ENCODE data around the gene NXPE1. TPM values are rescaled to one million over a fixed set of nuclear protein-coding genes. Genes with fewer than 3 reads are reported as not detected.

NXPE1 gene
- polyA plus RNA-seq, 1 of the 3 experiments (the other 2 are of a cell fraction) = not detected

DNA sequence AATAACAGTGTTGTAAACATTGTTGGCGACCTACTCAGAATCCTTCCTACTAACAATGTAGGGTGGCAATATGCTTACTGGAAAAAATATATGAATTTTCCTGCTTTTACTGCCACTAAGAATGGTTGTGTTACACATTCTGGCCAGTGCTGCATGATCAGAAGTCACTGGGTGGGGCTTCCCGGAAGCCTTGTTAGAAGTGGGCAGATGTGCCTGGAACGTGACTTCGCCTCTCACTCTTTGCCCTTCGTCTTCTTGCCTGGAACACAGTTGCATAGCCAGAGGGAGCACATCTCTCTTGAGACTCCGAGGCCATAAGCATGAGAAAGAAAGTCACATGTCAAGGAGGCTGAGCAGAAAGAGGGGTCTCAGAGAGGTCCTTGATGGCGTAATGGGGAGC lies 48.6 kb downstream of the NXPE1 start (continued):
- TF ChIP-seq SIN3A (IDR thresholded peaks at IDR 0.05; ENCODE audit: borderline replicate concordance, low read depth, low read length) (no peak), ZBTB33 (IDR thresholded peaks at IDR 0.05; ENCODE audit: borderline replicate concordance, low read depth) (no peak), MEF2A (IDR thresholded peaks at IDR 0.05; ENCODE audit: borderline replicate concordance, low read depth) (no peak), GATA2 (CRISPR knock-in tag; IDR thresholded peaks at IDR 0.05) (no peak)

DNA sequence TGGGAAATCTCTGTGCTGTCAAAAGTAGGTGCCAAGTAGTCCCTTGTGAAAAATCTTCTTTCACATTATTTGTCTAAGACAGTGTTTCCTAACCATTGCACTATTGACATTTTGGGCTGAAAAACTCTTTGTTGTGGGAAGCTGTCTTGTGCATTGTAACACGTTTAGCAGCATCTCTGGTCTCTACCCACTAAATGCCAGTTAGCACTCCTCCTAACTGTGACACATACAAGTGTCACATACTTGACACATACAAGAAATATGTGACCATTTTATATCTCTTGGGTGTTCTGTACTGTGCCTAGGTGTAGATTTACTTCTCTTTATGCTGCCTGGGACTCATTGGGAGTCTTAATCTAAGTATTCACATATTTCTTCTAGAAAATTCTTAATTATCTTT lies 57.8 kb downstream of the NXPE1 start:
- Histone ChIP-seq H3F3A (replicated peaks; ENCODE audit: insufficient read depth) (no peaks in the 10 kb centered on the region), H3K9ac (no peak overlapping the region), H3K4me2 (no peak overlapping the region), H4K20me1 (ENCODE audit: insufficient read depth) (no peaks in the 10 kb centered on the region), H3K4me3 (ENCODE audit: low read depth in 2 of 2, low read length in 1 of 2) (no peak overlapping the region), H2AFZ (ENCODE audit: low read depth) (no peak overlapping the region), H3K36me3 (replicated peaks in 1 of 2; ENCODE audit: control insufficient read depth in 1 of 2, insufficient read depth in 2 of 2, low read length in 1 of 2) (no peaks in the 10 kb centered on the region), H3K4me1 (ENCODE audit: control insufficient read depth in 1 of 2, insufficient read depth in 2 of 2, low read depth in 1 of 2, low read length in 1 of 2) (0 out of 4 replicates have a peak, but pooled peaks cover 0 to 5% of the 10 kb centered on the region in 2 experiments), H3K27ac (ENCODE audit: low read depth in 2 of 2, low read length in 1 of 2) (no peak overlapping the region), H3K9me3 (no peaks in the 10 kb centered on the region), H3K79me2 (ENCODE audit: insufficient read depth) (no peaks in the 10 kb centered on the region), H3K9me2 (no peaks in the 10 kb centered on the region), H3K27me3 (ENCODE audit: insufficient read depth) (no peaks in the 10 kb centered on the region)
- ChIA-PET CTCF (no interaction called here), POLR2A (no interaction called here)
- TF ChIP-seq ZBTB33 (IDR thresholded peaks at IDR 0.05; ENCODE audit: borderline replicate concordance, low read depth) (no peak), MEF2A (IDR thresholded peaks at IDR 0.05; ENCODE audit: borderline replicate concordance, low read depth) (no peak), GABPA (IDR thresholded peaks at IDR 0.05; ENCODE audit: low read depth) (no peak), REST (IDR thresholded peaks at IDR 0.05; ENCODE audit: low read depth, low read length) (no peak), NFIC (IDR thresholded peaks at IDR 0.05; ENCODE audit: borderline replicate concordance) (no peak), FOXJ3 (CRISPR knock-in tag; IDR thresholded peaks at IDR 0.05) (no peak)
- TF ChIP-seq, protein P1, sequence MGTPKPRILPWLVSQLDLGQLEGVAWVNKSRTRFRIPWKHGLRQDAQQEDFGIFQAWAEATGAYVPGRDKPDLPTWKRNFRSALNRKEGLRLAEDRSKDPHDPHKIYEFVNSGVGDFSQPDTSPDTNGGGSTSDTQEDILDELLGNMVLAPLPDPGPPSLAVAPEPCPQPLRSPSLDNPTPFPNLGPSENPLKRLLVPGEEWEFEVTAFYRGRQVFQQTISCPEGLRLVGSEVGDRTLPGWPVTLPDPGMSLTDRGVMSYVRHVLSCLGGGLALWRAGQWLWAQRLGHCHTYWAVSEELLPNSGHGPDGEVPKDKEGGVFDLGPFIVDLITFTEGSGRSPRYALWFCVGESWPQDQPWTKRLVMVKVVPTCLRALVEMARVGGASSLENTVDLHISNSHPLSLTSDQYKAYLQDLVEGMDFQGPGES (IDR thresholded peaks at IDR 0.05; ENCODE audit: low read depth, low read length) = no peak
- WGBS (ENCODE audit: low lambda C conversion rate) = 50% methylated on average over 1 of the region's 1 CpG
- no peak for DNase-seq
